Transverse colon (tissue), 4 donors: ENCODE data around the gene VSTM5.

Source experiments
- EP300 ChIP-seq: sonication (generic); formaldehyde crosslinking; IDR thresholded peaks from one replicate; pipeline ENCODE4 v1.6.1; 2017; ENCODE audit warnings: antibody characterized with exemption, low read depth
- POLR2A ChIP-seq: fragments of 450-650 bp; IDR thresholded peaks from one replicate; pipeline ENCODE4 v1.6.1; 2016; ENCODE audit warnings: antibody characterized with exemption, mild to moderate bottlenecking, moderate library complexity
- POLR2AphosphoS5 ChIP-seq, 3 donors: sonication (generic); formaldehyde crosslinking; IDR thresholded peaks; one replicate each; pipeline ENCODE4 v1.6.1; 2016; ENCODE audit warnings: antibody characterized with exemption in 3 of 3
- TF ChIP-seq, protein P1 (sequence below), 5 experiments: fragments of 200-600 bp in 3 of 5; fragments of 450-650 bp in 2 of 5; sonication (generic) in 3 of 5; IDR thresholded peaks; 1 replicate in 2 of 5; 2 replicates in 3 of 5; pipeline ENCODE4 v1.5.1; 2016 to 2017; ENCODE audit warnings: antibody characterized with exemption in 5 of 5, inconsistent platforms in 3 of 5, mild to moderate bottlenecking in 2 of 5, moderate library complexity in 1 of 5

DNA sequence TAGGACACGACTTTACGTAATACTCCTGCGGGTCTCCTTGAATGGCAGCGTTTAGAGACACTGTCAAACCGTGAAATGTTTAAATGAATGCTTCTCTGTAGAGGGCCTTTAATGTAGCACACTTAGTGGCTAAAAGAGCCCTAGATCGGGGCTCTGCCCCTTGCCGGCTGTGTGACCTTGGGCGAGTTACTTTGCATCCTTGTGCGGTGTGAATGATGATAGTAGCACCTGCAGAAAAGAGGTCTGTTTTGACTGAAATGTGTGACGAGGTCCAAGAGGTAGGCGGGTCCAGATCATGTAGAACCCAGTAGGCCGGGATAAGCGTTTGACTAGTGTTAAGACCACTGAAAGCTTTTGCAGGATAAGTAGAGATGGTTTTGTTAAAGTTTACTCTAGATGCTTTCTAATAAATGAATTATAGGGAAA lies 65.5 kb downstream of the VSTM5 start:
- TF ChIP-seq, protein P1, sequence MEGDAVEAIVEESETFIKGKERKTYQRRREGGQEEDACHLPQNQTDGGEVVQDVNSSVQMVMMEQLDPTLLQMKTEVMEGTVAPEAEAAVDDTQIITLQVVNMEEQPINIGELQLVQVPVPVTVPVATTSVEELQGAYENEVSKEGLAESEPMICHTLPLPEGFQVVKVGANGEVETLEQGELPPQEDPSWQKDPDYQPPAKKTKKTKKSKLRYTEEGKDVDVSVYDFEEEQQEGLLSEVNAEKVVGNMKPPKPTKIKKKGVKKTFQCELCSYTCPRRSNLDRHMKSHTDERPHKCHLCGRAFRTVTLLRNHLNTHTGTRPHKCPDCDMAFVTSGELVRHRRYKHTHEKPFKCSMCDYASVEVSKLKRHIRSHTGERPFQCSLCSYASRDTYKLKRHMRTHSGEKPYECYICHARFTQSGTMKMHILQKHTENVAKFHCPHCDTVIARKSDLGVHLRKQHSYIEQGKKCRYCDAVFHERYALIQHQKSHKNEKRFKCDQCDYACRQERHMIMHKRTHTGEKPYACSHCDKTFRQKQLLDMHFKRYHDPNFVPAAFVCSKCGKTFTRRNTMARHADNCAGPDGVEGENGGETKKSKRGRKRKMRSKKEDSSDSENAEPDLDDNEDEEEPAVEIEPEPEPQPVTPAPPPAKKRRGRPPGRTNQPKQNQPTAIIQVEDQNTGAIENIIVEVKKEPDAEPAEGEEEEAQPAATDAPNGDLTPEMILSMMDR (IDR thresholded peaks at IDR 0.05) = peak in 1 of 5 experiments; percentile 0
- TF ChIP-seq EP300 (no peak), POLR2A (no peak), POLR2AphosphoS5 (IDR thresholded peaks at IDR 0.05) (no peak)
